ENCODE measurements around the gene FN3K.
A peak's percentile ranks its signal among the peaks of the same experiment; 100 is the strongest.
"Not testable (repeated sequence)": the region's sequence is repeated elsewhere in the genome, so short reads cannot be mapped to it uniquely, and the experiment has no call there.

FN3K gene

DNA sequence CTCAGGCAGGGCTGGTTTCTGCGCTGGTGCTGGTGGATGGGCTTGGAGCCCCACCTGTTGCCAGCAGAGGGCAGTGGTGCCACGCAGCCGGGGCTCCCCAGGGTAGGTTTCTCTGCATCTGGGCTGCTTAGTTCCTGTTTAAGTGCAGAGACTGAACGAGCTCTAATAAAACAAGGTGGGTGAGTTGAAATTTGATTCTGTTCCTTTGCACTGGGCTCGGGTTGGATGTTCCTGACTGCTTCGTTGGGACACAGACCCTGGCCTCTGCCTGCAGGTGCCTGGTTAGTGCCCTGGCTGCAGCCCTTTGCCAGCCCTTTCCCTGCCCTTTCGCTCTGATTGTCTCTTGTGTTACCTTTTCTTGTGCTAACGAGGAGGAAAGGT lies 46.5 kb downstream of the FN3K start:
- in situ Hi-C loops (cut with HindIII; ENCODE audit: low sequenced_read_pairs), result no loop called here
- peak; percentile 60 for DNase-seq (ENCODE audit: low read depth)
- TF ChIP-seq, protein P1, sequence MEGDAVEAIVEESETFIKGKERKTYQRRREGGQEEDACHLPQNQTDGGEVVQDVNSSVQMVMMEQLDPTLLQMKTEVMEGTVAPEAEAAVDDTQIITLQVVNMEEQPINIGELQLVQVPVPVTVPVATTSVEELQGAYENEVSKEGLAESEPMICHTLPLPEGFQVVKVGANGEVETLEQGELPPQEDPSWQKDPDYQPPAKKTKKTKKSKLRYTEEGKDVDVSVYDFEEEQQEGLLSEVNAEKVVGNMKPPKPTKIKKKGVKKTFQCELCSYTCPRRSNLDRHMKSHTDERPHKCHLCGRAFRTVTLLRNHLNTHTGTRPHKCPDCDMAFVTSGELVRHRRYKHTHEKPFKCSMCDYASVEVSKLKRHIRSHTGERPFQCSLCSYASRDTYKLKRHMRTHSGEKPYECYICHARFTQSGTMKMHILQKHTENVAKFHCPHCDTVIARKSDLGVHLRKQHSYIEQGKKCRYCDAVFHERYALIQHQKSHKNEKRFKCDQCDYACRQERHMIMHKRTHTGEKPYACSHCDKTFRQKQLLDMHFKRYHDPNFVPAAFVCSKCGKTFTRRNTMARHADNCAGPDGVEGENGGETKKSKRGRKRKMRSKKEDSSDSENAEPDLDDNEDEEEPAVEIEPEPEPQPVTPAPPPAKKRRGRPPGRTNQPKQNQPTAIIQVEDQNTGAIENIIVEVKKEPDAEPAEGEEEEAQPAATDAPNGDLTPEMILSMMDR (IDR thresholded peaks at IDR 0.05; ENCODE audit: low read depth, low read length, missing control alignments), result peak; percentile 99
- no peak overlapping the region for H3K4me3 ChIP-seq (ENCODE audit: low read depth, low read length)

DNA sequence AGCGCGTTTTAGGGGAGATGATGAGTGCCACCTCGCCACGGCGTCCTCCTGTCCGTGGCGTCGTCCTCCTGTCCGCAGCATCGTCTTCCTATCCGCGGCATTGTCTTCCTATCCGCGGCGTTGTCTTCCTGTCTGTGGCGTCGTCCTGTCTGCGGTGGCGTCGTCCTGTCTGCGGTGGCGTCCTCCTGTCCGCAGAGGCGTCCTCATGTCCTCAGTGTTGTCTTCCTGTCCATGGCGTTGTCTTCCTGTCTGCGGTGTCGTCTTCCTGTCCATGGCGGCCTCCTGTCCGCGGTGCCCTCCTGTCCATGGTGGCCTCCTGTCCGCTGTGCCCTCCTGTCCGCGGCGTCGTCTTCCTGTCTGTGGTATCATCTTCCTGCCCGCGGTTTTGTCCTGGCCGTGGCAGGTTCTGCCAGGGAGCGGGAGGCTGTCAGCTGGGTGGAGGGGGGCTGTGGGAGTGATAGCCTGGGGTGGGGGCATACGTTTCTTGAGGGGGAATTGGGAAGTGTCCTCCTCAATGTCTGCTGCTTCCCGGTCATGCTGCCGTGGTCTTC lies 47.3 kb downstream of the FN3K start:
- TF ChIP-seq, protein P1 (IDR thresholded peaks at IDR 0.05; ENCODE audit: low read depth, low read length, missing control alignments), result no peak
- no peak overlapping the region for H3K4me3 ChIP-seq (ENCODE audit: low read depth, low read length)
- in situ Hi-C loops (cut with HindIII; ENCODE audit: low sequenced_read_pairs), result no loop called here
- DNase-seq (ENCODE audit: low read depth), result no peak

DNA sequence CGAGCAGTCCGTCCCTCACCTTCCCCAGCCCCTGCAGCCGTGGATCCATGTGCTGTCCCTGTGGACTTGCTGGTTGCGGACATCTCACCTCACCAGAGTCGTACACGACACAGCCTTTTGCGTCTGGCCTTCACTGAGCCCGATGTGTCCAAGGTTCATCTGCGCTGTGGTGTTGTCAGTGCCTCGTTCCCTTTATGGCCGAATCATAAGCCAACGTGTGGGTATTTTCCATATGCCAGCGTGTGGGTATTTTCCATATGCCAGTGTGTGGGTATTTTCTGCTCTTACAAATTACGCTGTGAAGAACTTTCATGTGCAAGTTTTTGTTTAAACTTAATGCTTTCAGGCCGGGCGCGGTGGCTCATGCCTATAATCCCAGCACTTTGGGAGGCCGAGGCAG lies 48.1 kb downstream of the FN3K start:
- TF ChIP-seq, protein P1 (IDR thresholded peaks at IDR 0.05; ENCODE audit: low read depth, low read length, missing control alignments), result no peak
- no peak for DNase-seq (ENCODE audit: low read depth)
- no peak overlapping the region for H3K4me3 ChIP-seq (ENCODE audit: low read depth, low read length)
- in situ Hi-C loops (cut with HindIII; ENCODE audit: low sequenced_read_pairs), result no loop called here

DNA sequence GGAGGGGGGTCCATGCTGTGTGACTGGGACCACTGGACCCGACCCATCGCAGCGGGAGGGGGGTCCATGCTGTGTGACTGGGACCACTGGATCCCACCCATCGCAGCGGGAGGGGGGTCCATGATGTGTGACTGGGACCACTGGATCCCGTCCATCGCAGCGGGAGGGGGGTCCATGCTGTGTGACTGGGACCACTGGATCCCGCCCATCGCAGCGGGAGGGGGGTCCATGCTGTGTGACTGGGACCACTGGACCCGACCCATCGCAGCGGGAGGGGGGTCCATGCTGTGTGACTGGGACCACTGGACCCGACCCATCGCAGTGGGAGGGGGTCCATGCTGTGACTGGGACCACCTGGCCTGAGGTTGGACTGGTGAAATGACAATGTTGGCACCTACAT lies 50.2 kb downstream of the FN3K start:
- in situ Hi-C loops (cut with HindIII; ENCODE audit: low sequenced_read_pairs); H3K4me3 ChIP-seq (ENCODE audit: low read depth, low read length); DNase-seq (ENCODE audit: low read depth): not testable (repeated sequence)

DNA sequence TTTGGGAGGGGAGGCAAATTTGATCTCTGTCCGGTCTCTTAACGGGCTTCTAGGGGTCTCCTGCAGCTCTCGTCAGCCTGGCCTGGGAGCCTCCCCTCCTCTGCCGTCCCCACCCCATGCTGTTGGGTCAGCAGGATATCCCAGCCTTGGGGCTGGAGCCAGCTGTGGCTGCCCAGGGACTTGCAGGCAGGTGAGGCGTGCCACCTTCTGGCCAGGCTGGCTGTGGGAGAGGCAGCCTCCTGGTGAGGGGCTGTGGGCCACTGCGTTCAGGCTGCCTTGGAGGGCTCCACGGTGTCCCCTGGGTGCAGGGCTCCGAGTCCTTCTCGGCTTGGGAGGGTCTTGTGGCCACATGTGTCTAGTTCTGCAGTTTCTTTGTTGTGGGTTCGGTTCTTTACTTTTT lies 51.0 kb downstream of the FN3K start:
- no peak for DNase-seq (ENCODE audit: low read depth)
- no peak overlapping the region for H3K4me3 ChIP-seq (ENCODE audit: low read depth, low read length)
- in situ Hi-C loops (cut with HindIII; ENCODE audit: low sequenced_read_pairs), result no loop called here
- TF ChIP-seq, protein P1 (IDR thresholded peaks at IDR 0.05; ENCODE audit: low read depth, low read length, missing control alignments), result no peak

DNA sequence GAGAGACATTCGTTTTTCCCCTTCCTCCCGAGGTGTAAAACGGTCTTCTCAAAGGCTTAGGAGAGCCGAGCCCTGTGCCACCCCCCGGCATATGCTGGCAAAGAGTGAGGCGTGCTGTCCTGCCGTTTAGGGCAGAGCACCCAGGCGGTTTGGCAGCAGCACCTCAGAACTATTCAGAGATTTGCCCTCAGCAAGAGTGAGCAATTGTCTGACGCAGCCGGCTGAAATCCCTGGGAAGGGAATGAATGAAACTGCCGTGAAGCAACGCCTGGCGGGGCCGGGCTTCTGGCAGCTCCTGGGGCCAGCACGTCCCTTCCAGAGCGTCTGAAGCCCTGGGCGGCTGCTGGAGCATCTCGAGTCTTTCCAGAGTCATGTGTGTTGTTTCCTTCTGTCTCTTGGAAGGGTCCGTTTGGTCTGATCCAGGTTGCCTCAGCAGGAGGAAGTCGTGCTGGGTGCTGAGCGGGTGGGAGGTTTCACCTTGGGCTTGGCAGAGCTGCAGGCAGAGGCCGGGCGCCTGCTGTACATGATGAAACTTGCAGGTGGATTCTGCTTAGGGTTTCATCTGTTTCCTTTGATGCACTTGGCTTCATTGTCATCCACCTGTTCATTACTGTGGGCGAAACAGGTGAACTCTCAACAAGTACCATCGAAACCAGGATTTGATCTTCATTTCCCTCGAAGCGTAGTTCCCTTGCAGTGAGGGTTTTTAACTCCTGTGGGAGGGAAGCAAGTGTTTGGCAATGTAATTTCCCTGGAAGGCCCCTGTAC lies 51.9 kb downstream of the FN3K start:
- no peak overlapping the region for H3K4me3 ChIP-seq (ENCODE audit: low read depth, low read length)
- peak; percentile 57 for DNase-seq (ENCODE audit: low read depth)
- in situ Hi-C loops (cut with HindIII; ENCODE audit: low sequenced_read_pairs), result no loop called here
- TF ChIP-seq, protein P1 (IDR thresholded peaks at IDR 0.05; ENCODE audit: low read depth, low read length, missing control alignments), result no peak

DNA sequence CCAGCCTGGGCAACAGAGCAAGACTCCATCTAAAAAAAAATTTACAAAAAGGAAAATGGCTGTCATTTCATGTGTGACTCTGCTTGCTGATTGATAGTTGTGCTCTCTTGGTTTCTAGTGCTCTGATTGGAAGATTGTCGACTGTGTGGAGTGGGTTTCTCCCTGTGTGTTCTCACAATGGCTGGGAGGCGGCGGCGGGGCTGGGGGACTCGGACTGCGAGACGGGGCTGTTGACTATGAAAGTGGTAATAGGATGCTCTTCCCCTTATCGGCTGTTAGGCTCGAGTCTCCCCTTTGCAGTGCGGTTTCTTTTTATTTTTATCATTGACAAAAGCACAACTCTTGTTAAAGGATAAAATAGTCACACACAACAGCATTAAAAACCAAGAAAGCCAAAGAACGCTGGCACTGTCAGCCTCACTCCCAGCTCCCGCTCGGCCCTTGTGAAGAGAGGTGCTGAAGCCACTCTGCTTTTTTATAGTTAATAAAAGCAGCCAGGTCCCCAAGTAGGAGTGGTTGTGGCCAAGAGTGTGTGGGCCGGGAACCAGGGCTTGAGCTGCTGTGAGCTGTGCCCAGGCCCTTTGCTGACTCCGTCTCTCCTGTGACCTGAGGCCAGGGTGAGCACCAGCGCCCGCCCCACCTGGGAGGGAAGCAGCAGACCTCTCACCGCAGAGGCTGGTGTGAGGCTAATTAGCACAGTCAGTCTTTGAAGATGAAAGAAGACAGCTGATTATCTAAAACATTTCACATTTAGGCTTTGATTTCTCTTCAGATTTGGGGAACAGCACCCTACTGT lies 53.0 kb downstream of the FN3K start:
- DNase-seq (ENCODE audit: low read depth), result no peak
- H3K4me3 ChIP-seq (ENCODE audit: low read depth, low read length), result no peak overlapping the region
- in situ Hi-C loops (cut with HindIII; ENCODE audit: low sequenced_read_pairs), result no loop called here
- TF ChIP-seq, protein P1 (IDR thresholded peaks at IDR 0.05; ENCODE audit: low read depth, low read length, missing control alignments), result no peak
